HCT116 (cell line): ENCODE data around the gene MACC1. TPM values are rescaled to one million over a fixed set of nuclear protein-coding genes. Genes with fewer than 3 reads are reported as not detected.

Experiments
- ATAC-seq: fragments of 200-7000 bp; cut with Tn5 transposase; 2 replicates; pipeline ENCODE4 v1.9.1; 2020; ENCODE audit warnings: mild to moderate bottlenecking, moderate library complexity
- BruUV-seq: library from RNA; stranded (reverse); fragments of 400-500 nt; replicated peaks from 2 replicates; lab custom pipeline; 2021; lab: Mats Ljungman, UMichigan
- CTCF ChIA-PET: fragments of 300-600 bp; sonication (Branson Sonifier 250); formaldehyde crosslinking; loops from one replicate; lab custom pipeline; 2021; ENCODE audit warnings: antibody characterized with exemption; lab: Charles Lee
- POLR2A ChIA-PET: fragments of 300-600, 350-600 bp; sonication (Branson Sonifier 250); formaldehyde crosslinking; loops from one replicate; lab custom pipeline; 2021; ENCODE audit warnings: antibody characterized with exemption; lab: Charles Lee
- RAD21 ChIA-PET, 2 experiments: fragments of 300-600 bp; sonication (Branson Sonifier 250); formaldehyde crosslinking; loops; one replicate each; lab custom pipeline; 2023; ENCODE audit warnings: low total read pairs in 2 of 2; ENCODE audit not compliant: uncharacterized antibody in 2 of 2, unreplicated experiment in 2 of 2, low non-redundant PET in 1 of 2; lab: Charles Lee
- DNase-seq: peaks from one replicate; pipeline ENCODE4 v3.0.0-alpha.2; 2010; ENCODE audit warnings: low read depth, low spot score
- H2AFZ ChIP-seq: fragments of 200-600 bp; shearing (Covaris generic), sonication (generic); 2 replicates; pipeline ENCODE4 v1.6.1; 2017; ENCODE audit warnings: low read depth, mixed run types, mixed read lengths, antibody characterized with exemption, low read length; ENCODE audit not compliant: poor library complexity, severe bottlenecking
- H3K27ac ChIP-seq: 2 replicates; pipeline ENCODE4 v1.5.1; 2012; ENCODE audit warnings: low read depth, low read length
- H3K27me3 ChIP-seq: fragments of 200-600 bp; sonication (generic); 2 replicates; pipeline ENCODE4 v1.6.1; 2016; ENCODE audit warnings: mixed run types, low read length, mixed read lengths; ENCODE audit not compliant: insufficient read depth
- H3K36me3 ChIP-seq, 2 experiments: fragments of 200-500 bp in 1 of 2; fragments of 200-600 bp in 1 of 2; sonication (Bioruptor generic) in 1 of 2; sonication (generic) in 1 of 2; 2 replicates each; pipeline versions ENCODE4 v1.5.1 to v1.6.1; 2014 to 2016; ENCODE audit warnings: low read length in 2 of 2, inconsistent platforms in 1 of 2, mixed read lengths in 1 of 2, mixed run types in 1 of 2; ENCODE audit not compliant: insufficient read depth in 2 of 2, control insufficient read depth in 1 of 2
- H3K4me1 ChIP-seq, 2 experiments: fragments of 200-600 bp in 1 of 2; sonication (generic) in 1 of 2; 2 replicates each; pipeline versions ENCODE4 v1.5.1 to v1.6.1; 2012 to 2017; ENCODE audit warnings: low read length in 2 of 2, inconsistent platforms in 1 of 2, mild to moderate bottlenecking in 1 of 2, mixed read lengths in 1 of 2, mixed run types in 1 of 2, moderate library complexity in 1 of 2; ENCODE audit not compliant: insufficient read depth in 2 of 2, control insufficient read depth in 1 of 2
- H3K4me2 ChIP-seq: fragments of 200-600 bp; sonication (generic); 2 replicates; pipeline ENCODE4 v1.6.1; 2017; ENCODE audit warnings: mixed run types, low read length, mixed read lengths
- H3K4me3 ChIP-seq, 2 experiments: fragments of 200-600 bp in 1 of 2; sonication (generic) in 1 of 2; replicated peaks in 1 of 2; 2 replicates each; pipeline ENCODE4 v1.5.1; 2011 to 2016; ENCODE audit warnings: low read length in 2 of 2, control low read depth in 1 of 2, low read depth in 1 of 2, mild to moderate bottlenecking in 1 of 2, mixed read lengths in 1 of 2, mixed run types in 1 of 2
- H3K79me2 ChIP-seq: fragments of 200-600 bp; sonication (generic); 2 replicates; pipeline ENCODE4 v1.6.1; 2017; ENCODE audit warnings: mild to moderate bottlenecking, mixed run types, low read length, moderate library complexity, mixed read lengths; ENCODE audit not compliant: insufficient read depth
- H3K9ac ChIP-seq: fragments of 200-600 bp; sonication (generic); 2 replicates; pipeline ENCODE4 v1.6.1; 2016; ENCODE audit warnings: low read length, mixed read lengths
- H3K9me2 ChIP-seq: fragments of 200-600 bp; sonication (generic), shearing (Covaris generic); 2 replicates; pipeline ENCODE4 v1.6.1; 2017; ENCODE audit warnings: mixed run types, mild to moderate bottlenecking, moderate library complexity; ENCODE audit not compliant: insufficient read depth
- H3K9me3 ChIP-seq, 2 experiments: fragments of 200-500 bp in 1 of 2; fragments of 200-600 bp in 1 of 2; sonication (Bioruptor generic) in 1 of 2; sonication (generic) in 1 of 2; 2 replicates each; pipeline ENCODE4 v1.6.1; 2014 to 2017; ENCODE audit warnings: low read length in 2 of 2, mixed read lengths in 2 of 2, inconsistent platforms in 1 of 2, low read depth in 1 of 2, mild to moderate bottlenecking in 1 of 2, mixed run types in 1 of 2, moderate library complexity in 1 of 2; ENCODE audit not compliant: control insufficient read depth in 1 of 2, insufficient read depth in 1 of 2
- H4K20me1 ChIP-seq: fragments of 200-600 bp; sonication (generic), shearing (Covaris generic); 2 replicates; pipeline ENCODE4 v1.6.1; 2017; ENCODE audit warnings: mixed run types, mild to moderate bottlenecking, moderate library complexity; ENCODE audit not compliant: insufficient read depth
- CEBPB ChIP-seq: IDR thresholded peaks from 2 replicates; pipeline ENCODE4 v1.6.1; 2012; ENCODE audit warnings: low read depth
- EZH2 ChIP-seq: fragments of 200-600 bp; sonication (generic); IDR thresholded peaks from 2 replicates; pipeline ENCODE4 v1.6.1; 2017; ENCODE audit warnings: antibody characterized with exemption, mixed run types
- FOSL1 ChIP-seq: IDR thresholded peaks from 2 replicates; pipeline ENCODE4 v1.6.1; 2012; ENCODE audit warnings: low read depth
- POLR2A ChIP-seq: IDR thresholded peaks from 2 replicates; pipeline ENCODE4 v1.7.0; 2011; ENCODE audit warnings: borderline replicate concordance; ENCODE audit not compliant: insufficient read depth, insufficient read length; ENCODE audit errors: extremely low read depth
- POLR2AphosphoS5 ChIP-seq: IDR thresholded peaks from 2 replicates; pipeline ENCODE4 v1.6.1; 2011; ENCODE audit warnings: mild to moderate bottlenecking, low read depth, low read length, moderate library complexity
- RAD21 ChIP-seq: IDR thresholded peaks from 2 replicates; pipeline ENCODE4 v1.6.1; 2012; ENCODE audit warnings: low read depth, mild to moderate bottlenecking
- SP1 ChIP-seq: IDR thresholded peaks from 2 replicates; pipeline ENCODE4 v1.6.1; 2012; ENCODE audit warnings: low read depth
- SRF ChIP-seq: IDR thresholded peaks from 2 replicates; pipeline ENCODE4 v1.6.1; 2012; ENCODE audit warnings: low read depth
- TCF7L2 ChIP-seq: IDR thresholded peaks from 2 replicates; pipeline ENCODE4 v1.7.0; 2011; ENCODE audit warnings: borderline replicate concordance, inconsistent platforms; ENCODE audit not compliant: insufficient read depth, insufficient read length; ENCODE audit errors: extremely low read depth
- ZFX ChIP-seq: fragments of 450-650 bp; IDR thresholded peaks from 2 replicates; pipeline ENCODE4 v1.6.1; 2017
- ZNF274 ChIP-seq: fragments of 200-500 bp; sonication (Bioruptor generic); IDR thresholded peaks from 2 replicates; pipeline ENCODE4 v1.6.1; 2014; ENCODE audit warnings: mild to moderate bottlenecking, low read depth, low read length, inconsistent platforms
- intact Hi-C: fragments of 100-400 bp; cut with micrococcal nuclease; formaldehyde crosslinking; loops from 2 replicates; pipeline ENCODE4 v1.10.0; 2022
- total RNA-seq: library from RNA; stranded (reverse); gene quantifications from one replicate; pipeline ENCODE4 v1.2.1, GENCODE V29; 2021; ENCODE audit not compliant: unreplicated experiment
- TF ChIP-seq, protein P1 (sequence below): IDR thresholded peaks from 2 replicates; pipeline ENCODE4 v1.6.1; 2012
- TF ChIP-seq, protein P2 (sequence below): IDR thresholded peaks from 2 replicates; pipeline ENCODE4 v1.6.1; 2011; ENCODE audit warnings: mild to moderate bottlenecking, low read length, moderate library complexity; ENCODE audit not compliant: insufficient replicate concordance; ENCODE audit errors: extremely low read depth
- TF ChIP-seq, protein P3 (sequence below): IDR thresholded peaks from 2 replicates; pipeline ENCODE4 v1.6.1; 2012; ENCODE audit warnings: low read depth

The MACC1 gene
- total RNA-seq, 1 experiment from 2014 or later: 9.8 TPM

DNA sequence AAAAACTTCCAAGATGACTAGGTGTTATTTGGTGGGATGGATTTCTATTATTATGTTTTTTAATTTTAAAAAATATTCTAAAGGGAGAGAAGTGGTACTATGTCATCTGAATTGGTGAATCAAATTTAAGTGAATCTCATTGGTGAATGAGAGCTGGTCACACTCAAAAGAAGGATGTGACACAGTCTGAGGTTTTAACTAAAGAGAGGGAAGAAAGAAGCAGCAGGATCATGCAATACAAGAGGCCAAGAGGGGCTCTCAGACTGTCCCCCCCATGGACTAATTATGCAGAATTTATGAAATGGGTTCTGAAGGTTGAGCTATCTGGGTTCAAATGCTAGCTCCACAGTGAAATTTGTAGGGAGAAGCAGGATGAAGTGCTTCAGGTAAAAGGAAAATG, 16.2 kb downstream of the MACC1 start (continued):
- no peak for TF ChIP-seq RAD21

- intact Hi-C loops: no loop called here
Observed at GRCh38 chr7:20200361-20200760, 16.8 kb downstream of the MACC1 start.

More at GRCh38 chr7:20200361-20200760, 16.8 kb downstream of the MACC1 start:
- no peaks in the 10 kb centered on the region for H4K20me1 ChIP-seq
- peaks cover 5% of the 10 kb centered on the region; the same call in 1 of the 2 replicates for H3K79me2 ChIP-seq
- H3K9ac ChIP-seq: peak overlapping the region; percentile 17
- BruUV-seq: no TSS peak
- peaks cover 20 to 39% of the 10 kb centered on the region in 2 experiments for H3K4me1 ChIP-seq
- ATAC-seq: no peak
- H3K9me2 ChIP-seq: no peaks in the 10 kb centered on the region
- H3K36me3 ChIP-seq: no peaks in the 10 kb centered on the region
- no peak for TF ChIP-seq ZFX
- TF ChIP-seq, protein P1, sequence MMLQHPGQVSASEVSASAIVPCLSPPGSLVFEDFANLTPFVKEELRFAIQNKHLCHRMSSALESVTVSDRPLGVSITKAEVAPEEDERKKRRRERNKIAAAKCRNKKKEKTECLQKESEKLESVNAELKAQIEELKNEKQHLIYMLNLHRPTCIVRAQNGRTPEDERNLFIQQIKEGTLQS: no peak
- TF ChIP-seq POLR2AphosphoS5: no peak
- TF ChIP-seq RAD21: no peak
- no peak for TF ChIP-seq EZH2
- TF ChIP-seq TCF7L2: no peak
- TF ChIP-seq SRF: no peak
- TF ChIP-seq FOSL1: no peak
- TF ChIP-seq, protein P2, sequence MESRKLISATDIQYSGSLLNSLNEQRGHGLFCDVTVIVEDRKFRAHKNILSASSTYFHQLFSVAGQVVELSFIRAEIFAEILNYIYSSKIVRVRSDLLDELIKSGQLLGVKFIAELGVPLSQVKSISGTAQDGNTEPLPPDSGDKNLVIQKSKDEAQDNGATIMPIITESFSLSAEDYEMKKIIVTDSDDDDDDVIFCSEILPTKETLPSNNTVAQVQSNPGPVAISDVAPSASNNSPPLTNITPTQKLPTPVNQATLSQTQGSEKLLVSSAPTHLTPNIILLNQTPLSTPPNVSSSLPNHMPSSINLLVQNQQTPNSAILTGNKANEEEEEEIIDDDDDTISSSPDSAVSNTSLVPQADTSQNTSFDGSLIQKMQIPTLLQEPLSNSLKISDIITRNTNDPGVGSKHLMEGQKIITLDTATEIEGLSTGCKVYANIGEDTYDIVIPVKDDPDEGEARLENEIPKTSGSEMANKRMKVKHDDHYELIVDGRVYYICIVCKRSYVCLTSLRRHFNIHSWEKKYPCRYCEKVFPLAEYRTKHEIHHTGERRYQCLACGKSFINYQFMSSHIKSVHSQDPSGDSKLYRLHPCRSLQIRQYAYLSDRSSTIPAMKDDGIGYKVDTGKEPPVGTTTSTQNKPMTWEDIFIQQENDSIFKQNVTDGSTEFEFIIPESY: no peak
- no peak for TF ChIP-seq ZNF274
- TF ChIP-seq SP1: no peak
- no peak for TF ChIP-seq POLR2A
- TF ChIP-seq, protein P3, sequence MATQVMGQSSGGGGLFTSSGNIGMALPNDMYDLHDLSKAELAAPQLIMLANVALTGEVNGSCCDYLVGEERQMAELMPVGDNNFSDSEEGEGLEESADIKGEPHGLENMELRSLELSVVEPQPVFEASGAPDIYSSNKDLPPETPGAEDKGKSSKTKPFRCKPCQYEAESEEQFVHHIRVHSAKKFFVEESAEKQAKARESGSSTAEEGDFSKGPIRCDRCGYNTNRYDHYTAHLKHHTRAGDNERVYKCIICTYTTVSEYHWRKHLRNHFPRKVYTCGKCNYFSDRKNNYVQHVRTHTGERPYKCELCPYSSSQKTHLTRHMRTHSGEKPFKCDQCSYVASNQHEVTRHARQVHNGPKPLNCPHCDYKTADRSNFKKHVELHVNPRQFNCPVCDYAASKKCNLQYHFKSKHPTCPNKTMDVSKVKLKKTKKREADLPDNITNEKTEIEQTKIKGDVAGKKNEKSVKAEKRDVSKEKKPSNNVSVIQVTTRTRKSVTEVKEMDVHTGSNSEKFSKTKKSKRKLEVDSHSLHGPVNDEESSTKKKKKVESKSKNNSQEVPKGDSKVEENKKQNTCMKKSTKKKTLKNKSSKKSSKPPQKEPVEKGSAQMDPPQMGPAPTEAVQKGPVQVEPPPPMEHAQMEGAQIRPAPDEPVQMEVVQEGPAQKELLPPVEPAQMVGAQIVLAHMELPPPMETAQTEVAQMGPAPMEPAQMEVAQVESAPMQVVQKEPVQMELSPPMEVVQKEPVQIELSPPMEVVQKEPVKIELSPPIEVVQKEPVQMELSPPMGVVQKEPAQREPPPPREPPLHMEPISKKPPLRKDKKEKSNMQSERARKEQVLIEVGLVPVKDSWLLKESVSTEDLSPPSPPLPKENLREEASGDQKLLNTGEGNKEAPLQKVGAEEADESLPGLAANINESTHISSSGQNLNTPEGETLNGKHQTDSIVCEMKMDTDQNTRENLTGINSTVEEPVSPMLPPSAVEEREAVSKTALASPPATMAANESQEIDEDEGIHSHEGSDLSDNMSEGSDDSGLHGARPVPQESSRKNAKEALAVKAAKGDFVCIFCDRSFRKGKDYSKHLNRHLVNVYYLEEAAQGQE: no peak
- no peak for TF ChIP-seq CEBPB
- CTCF ChIA-PET: no interaction called here
- no peaks in the 10 kb centered on the region for H3K9me3 ChIP-seq
- no peak overlapping the region for H3K4me3 ChIP-seq
- POLR2A ChIA-PET: no interaction called here
- no peaks in the 10 kb centered on the region for H3K27me3 ChIP-seq
- RAD21 ChIA-PET: no interaction called here
- no peak overlapping the region for H3K27ac ChIP-seq
- H2AFZ ChIP-seq: no peak overlapping the region
- DNase-seq: no peak
- H3K4me2 ChIP-seq: peak overlapping the region; percentile 69
